CD4-positive, alpha-beta memory T cell (primary cell): ENCODE measurements around the gene EIF1. TPM values are rescaled to one million over a fixed set of nuclear protein-coding genes. Genes with fewer than 3 reads are reported as not detected.
"Not testable (repeated sequence)": the region's sequence is repeated elsewhere in the genome, so short reads cannot be mapped to it uniquely, and the experiment has no call there.

Experiments used
- CTCF ChIA-PET: fragments of 350-600 bp; sonication (Branson Sonifier 250); formaldehyde crosslinking; loops from one replicate; lab custom pipeline; 2021; ENCODE audit warnings: inconsistent platforms; ENCODE audit not compliant: partially characterized antibody; lab: Charles Lee
- POLR2A ChIA-PET: fragments of 350-600 bp; sonication (Branson Sonifier 250); formaldehyde crosslinking; loops from one replicate; lab custom pipeline; 2021; ENCODE audit not compliant: partially characterized antibody; lab: Charles Lee
- DNase-seq, 5 donors: peaks; one replicate each; pipeline versions ENCODE4 v3.0.0 to v3.0.0-alpha.2; 2020 to 2022; ENCODE audit warnings: mixed read lengths in 1 of 5
- H3K27ac ChIP-seq: one replicate; pipeline ENCODE4 v1.7.0; 2013; ENCODE audit warnings: low read depth, low read length
- H3K27me3 ChIP-seq: 2 replicates; pipeline ENCODE4 v1.7.0; 2013; ENCODE audit warnings: mild to moderate bottlenecking, low read length, moderate library complexity; ENCODE audit not compliant: insufficient read depth
- H3K36me3 ChIP-seq: 2 replicates; pipeline ENCODE4 v1.7.0; 2013; ENCODE audit warnings: mild to moderate bottlenecking, low read length, moderate library complexity; ENCODE audit not compliant: insufficient read depth
- H3K4me1 ChIP-seq: 2 replicates; pipeline ENCODE4 v1.7.0; 2013; ENCODE audit warnings: mild to moderate bottlenecking, low read length, moderate library complexity; ENCODE audit not compliant: insufficient read depth
- H3K4me3 ChIP-seq, 2 donors: one replicate each; pipeline ENCODE4 v1.7.0; 2013; ENCODE audit warnings: low read length in 2 of 2, mild to moderate bottlenecking in 1 of 2
- H3K9me3 ChIP-seq, 2 donors: one replicate each; pipeline ENCODE4 v1.7.0; 2013; ENCODE audit warnings: low read length in 2 of 2, control low read depth in 1 of 2; ENCODE audit not compliant: control insufficient read depth in 1 of 2
- H3K27ac Mint-ChIP-seq, 7 donors: one replicate each; pipeline ENCODE4 v1.8.0; 2020 to 2021; ENCODE audit warnings: mixed read lengths in 7 of 7, mild to moderate bottlenecking in 6 of 7, inconsistent platforms in 3 of 7, moderate library complexity in 3 of 7
- H3K27me3 Mint-ChIP-seq, 2 donors: one replicate each; pipeline ENCODE4 v1.8.0; 2020 to 2021; ENCODE audit warnings: mixed read lengths in 2 of 2
- H3K36me3 Mint-ChIP-seq, 2 donors: one replicate each; pipeline ENCODE4 v1.8.0; 2020 to 2021; ENCODE audit warnings: mixed read lengths in 2 of 2, inconsistent platforms in 1 of 2, mild to moderate bottlenecking in 1 of 2
- H3K4me1 Mint-ChIP-seq, 4 donors: one replicate each; pipeline ENCODE4 v1.8.0; 2020 to 2021; ENCODE audit warnings: mixed read lengths in 4 of 4, mild to moderate bottlenecking in 1 of 4
- H3K4me3 Mint-ChIP-seq, 8 donors: one replicate each; pipeline ENCODE4 v1.8.0; 2020 to 2021; ENCODE audit warnings: mixed read lengths in 8 of 8, mild to moderate bottlenecking in 7 of 8, moderate library complexity in 6 of 8, inconsistent platforms in 3 of 8
- H3K9me3 Mint-ChIP-seq, 8 donors: one replicate each; pipeline ENCODE4 v1.8.0; 2020 to 2021; ENCODE audit warnings: mixed read lengths in 8 of 8, mild to moderate bottlenecking in 5 of 8, inconsistent platforms in 3 of 8, moderate library complexity in 1 of 8
- intact Hi-C: fragments of 100-400 bp; cut with micrococcal nuclease; formaldehyde crosslinking; loops from one replicate; pipeline ENCODE4 v1.15.1; 2023
- polyA plus RNA-seq, 2 donors: library from polyadenylated mRNA; unstranded; fragments of 300-500 nt; fragmentation: Illumina TruSeq; gene quantifications; one replicate each; pipeline ENCODE4 v1.2.3, GENCODE V29; 2021
- total RNA-seq, 2 experiments: library from RNA; stranded (reverse); gene quantifications; one replicate each; pipeline ENCODE4 v1.2.3, GENCODE V29; 2021

The EIF1 gene
- total and polyA plus RNA-seq, 4 experiments from 2014 or later = 776 to 1,611 (median 960) TPM

- peak overlapping the region in 1 of 7 donors; percentile 19 for H3K27ac Mint-ChIP-seq
- DNase-seq = no peak
- Histone ChIP-seq H3K4me3 (no peak overlapping the region), H3K27me3 (no peaks in the 10 kb centered on the region), H3K4me1 (peaks cover 21% of the 10 kb centered on the region), H3K27ac (no peak overlapping the region), H3K36me3 (no peaks in the 10 kb centered on the region), H3K9me3 (no peaks in the 10 kb centered on the region)
- peaks cover 0 to 5% (median 0%) of the 10 kb centered on the region in 8 donors for H3K9me3 Mint-ChIP-seq
- CTCF ChIA-PET = interaction anchor here (0.7 to 2.2 kb wide), 2 partner anchors 17 to 103 kb away, joined by 3 to 12 read pairs; partner anchors contain the start of gene JUP
- peaks cover 7 to 23% (median 13%) of the 10 kb centered on the region in 4 donors for H3K4me1 Mint-ChIP-seq
- peaks cover 0 to 8% of the 10 kb centered on the region in 2 donors for H3K36me3 Mint-ChIP-seq
- intact Hi-C loops = loop anchor here (10.0 kb wide), 1 partner anchor 701 kb away; the partner anchor contains the start of gene STAT3
- POLR2A ChIA-PET = interaction anchor here (1.0 kb wide), 1 partner anchor 19 kb away, joined by 5 read pairs; no protein-coding TSS in a partner anchor
- no peaks in the 10 kb centered on the region for H3K27me3 Mint-ChIP-seq
- H3K4me3 Mint-ChIP-seq = no peak overlapping the region
Observed at GRCh38 chr17:41684035-41684434, 4.7 kb upstream of the EIF1 start.

- CTCF ChIA-PET = interaction anchor here (1.2 to 2.2 kb wide), 3 partner anchors 10 to 37 kb away, joined by 7 to 12 read pairs (median 10); no protein-coding TSS in a partner anchor
- not testable (repeated sequence) for DNase-seq, H3K27ac Mint-ChIP-seq, H3K27me3 Mint-ChIP-seq, H3K27me3 ChIP-seq, H3K4me3 ChIP-seq, H3K27ac ChIP-seq, H3K4me3 Mint-ChIP-seq, H3K9me3 ChIP-seq
- Histone ChIP-seq H3K4me1 (peaks cover 22% of the 10 kb centered on the region), H3K36me3 (peaks cover 14% of the 10 kb centered on the region)
- H3K9me3 Mint-ChIP-seq = peaks cover 0 to 14% (median 0%) of the 10 kb centered on the region in 8 donors
- H3K36me3 Mint-ChIP-seq = peaks cover 13 to 26% of the 10 kb centered on the region in 2 donors
- POLR2A ChIA-PET = interaction anchor here (1.1 kb wide), 1 partner anchor 19 kb away, joined by 4 read pairs; no protein-coding TSS in a partner anchor
- H3K4me1 Mint-ChIP-seq = peaks cover 10 to 33% (median 15%) of the 10 kb centered on the region in 4 donors
- intact Hi-C loops = loop anchor here (10.0 kb wide), 1 partner anchor 699 kb away; the partner anchor contains the start of gene STAT3
Observed at GRCh38 chr17:41685753-41686152, 2.9 kb upstream of the EIF1 start.

GRCh38 chr17:41686281-41686680 lies 2.4 kb upstream of the EIF1 start:
- H3K27ac ChIP-seq = no peak overlapping the region
- H3K4me1 ChIP-seq = peaks cover 28% of the 10 kb centered on the region
- no peaks in the 10 kb centered on the region for H3K27me3 ChIP-seq
- peaks cover 20% of the 10 kb centered on the region for H3K36me3 ChIP-seq
- POLR2A ChIA-PET = no interaction called here
- H3K9me3 ChIP-seq = no peaks in the 10 kb centered on the region
- intact Hi-C loops = loop anchor here (10.0 kb wide), 1 partner anchor 699 kb away; the partner anchor contains the start of gene STAT3
- Mint-ChIP-seq H3K27ac (peak overlapping the region in 1 of 7 donors; percentile 53), H3K36me3 (peaks cover 18 to 31% of the 10 kb centered on the region in 2 donors), H3K27me3 (no peaks in the 10 kb centered on the region), H3K9me3 (peaks cover 0 to 14% (median 0%) of the 10 kb centered on the region in 8 donors), H3K4me1 (peaks cover 13 to 38% (median 20%) of the 10 kb centered on the region in 4 donors), H3K4me3 (no peak overlapping the region)
- no peak for DNase-seq
- CTCF ChIA-PET = interaction anchor here (1.1 to 2.2 kb wide), 2 partner anchors 19 to 23 kb away, joined by 3 to 12 read pairs; no protein-coding TSS in a partner anchor
- H3K4me3 ChIP-seq = no peak overlapping the region

GRCh38 chr17:41687828-41688640 lies 651 bp upstream of the EIF1 start:
- ChIA-PET CTCF (interaction anchor here (0.6 to 6.4 kb wide), 9 partner anchors 9 to 1469 kb away, joined by 3 to 116 read pairs (median 3); partner anchors contain the start of genes KRTAP16-1 and WIPF2), POLR2A (interaction anchor here (0.6 to 10.2 kb wide), 48 partner anchors 9 to 1869 kb away, joined by 3 to 576 read pairs (median 5); partner anchors contain the start of genes ACLY, CCR7, DNAJC7 and GHDC)
- Mint-ChIP-seq H3K27ac (peak overlapping the region; percentile 99 to 100 (median 100)), H3K27me3 (no peaks in the 10 kb centered on the region), H3K4me1 (peaks cover 19 to 54% (median 31%) of the 10 kb centered on the region in 4 donors), H3K4me3 (peak overlapping the region; percentile 95 to 98 (median 96)), H3K9me3 (peaks cover 0 to 20% (median 0%) of the 10 kb centered on the region in 8 donors), H3K36me3 (peaks cover 33 to 48% of the 10 kb centered on the region in 2 donors)
- intact Hi-C loops = loop anchor here (1.0 to 10.0 kb wide), 5 partner anchors 9 to 1469 kb away; partner anchors contain the start of genes STAT3 and WIPF2
- Histone ChIP-seq H3K4me1 (peaks cover 36% of the 10 kb centered on the region), H3K9me3 (no peaks in the 10 kb centered on the region), H3K36me3 (peaks cover 37% of the 10 kb centered on the region), H3K27ac (peak overlapping the region; percentile 99), H3K27me3 (no peaks in the 10 kb centered on the region), H3K4me3 (peak overlapping the region; percentile 37 to 89)
- peak in 2 of 5 donors; percentile 68 to 78 for DNase-seq

GRCh38 chr17:41689497-41690299 lies 1.0 kb downstream of the EIF1 start:
- peak overlapping the region; percentile 99 to 100 (median 100) for H3K27ac Mint-ChIP-seq
- CTCF ChIA-PET = interaction anchor here (0.6 to 6.4 kb wide), 9 partner anchors 10 to 871 kb away, joined by 3 to 116 read pairs (median 3); no protein-coding TSS in a partner anchor
- Histone ChIP-seq H3K36me3 (peaks cover 43% of the 10 kb centered on the region), H3K27me3 (no peaks in the 10 kb centered on the region), H3K9me3 (no peaks in the 10 kb centered on the region), H3K27ac (peak overlapping the region; percentile 99), H3K4me3 (peak overlapping the region; percentile 89 to 95), H3K4me1 (peaks cover 36% of the 10 kb centered on the region)
- peaks cover 19 to 64% (median 31%) of the 10 kb centered on the region in 4 donors for H3K4me1 Mint-ChIP-seq
- intact Hi-C loops = loop anchor here (2.0 to 10.0 kb wide), 2 partner anchors 695 to 1471 kb away; partner anchors contain the start of genes STAT3 and WIPF2
- peaks cover 0 to 20% (median 0%) of the 10 kb centered on the region in 8 donors for H3K9me3 Mint-ChIP-seq
- no peaks in the 10 kb centered on the region for H3K27me3 Mint-ChIP-seq
- peak; percentile 66 to 76 (median 68) for DNase-seq
- POLR2A ChIA-PET = interaction anchor here (0.6 to 10.2 kb wide), 56 partner anchors 9 to 1871 kb away, joined by 3 to 576 read pairs (median 5); partner anchors contain the start of genes ACLY, CCR7, CNP and DNAJC7
- H3K36me3 Mint-ChIP-seq = peaks cover 33 to 63% of the 10 kb centered on the region in 2 donors
- H3K4me3 Mint-ChIP-seq = peak overlapping the region; percentile 95 to 98 (median 96)

GRCh38 chr17:41690497-41690896 lies 1.8 kb downstream of the EIF1 start:
- Mint-ChIP-seq H3K4me1 (peaks cover 19 to 64% (median 34%) of the 10 kb centered on the region in 4 donors), H3K27ac (peak overlapping the region; percentile 99 to 100 (median 100)), H3K27me3 (no peaks in the 10 kb centered on the region), H3K4me3 (peak overlapping the region; percentile 95 to 98 (median 96)), H3K9me3 (peaks cover 0 to 23% (median 0%) of the 10 kb centered on the region in 8 donors), H3K36me3 (peaks cover 33 to 63% of the 10 kb centered on the region in 2 donors)
- POLR2A ChIA-PET = interaction anchor here (0.6 to 10.2 kb wide), 19 partner anchors 11 to 1577 kb away, joined by 3 to 576 read pairs (median 11); partner anchors contain the start of genes ACLY, DNAJC7, KLHL11 and KRTAP16-1
- Histone ChIP-seq H3K27me3 (no peaks in the 10 kb centered on the region), H3K36me3 (peaks cover 48% of the 10 kb centered on the region), H3K4me1 (peaks cover 36% of the 10 kb centered on the region), H3K27ac (peak overlapping the region; percentile 99), H3K4me3 (peak overlapping the region in 1 of 2 donors; percentile 89), H3K9me3 (no peaks in the 10 kb centered on the region)
- intact Hi-C loops = no loop called here
- CTCF ChIA-PET = interaction anchor here (1.3 to 6.4 kb wide), 5 partner anchors 12 to 42 kb away, joined by 3 to 116 read pairs (median 34); no protein-coding TSS in a partner anchor
- DNase-seq = peak in 1 of 5 donors; percentile 14
